ENCODE results near the gene GABRE. TPM values are rescaled to one million over a fixed set of nuclear protein-coding genes. Genes with fewer than 3 reads are reported as not detected.

GABRE gene, protein sequence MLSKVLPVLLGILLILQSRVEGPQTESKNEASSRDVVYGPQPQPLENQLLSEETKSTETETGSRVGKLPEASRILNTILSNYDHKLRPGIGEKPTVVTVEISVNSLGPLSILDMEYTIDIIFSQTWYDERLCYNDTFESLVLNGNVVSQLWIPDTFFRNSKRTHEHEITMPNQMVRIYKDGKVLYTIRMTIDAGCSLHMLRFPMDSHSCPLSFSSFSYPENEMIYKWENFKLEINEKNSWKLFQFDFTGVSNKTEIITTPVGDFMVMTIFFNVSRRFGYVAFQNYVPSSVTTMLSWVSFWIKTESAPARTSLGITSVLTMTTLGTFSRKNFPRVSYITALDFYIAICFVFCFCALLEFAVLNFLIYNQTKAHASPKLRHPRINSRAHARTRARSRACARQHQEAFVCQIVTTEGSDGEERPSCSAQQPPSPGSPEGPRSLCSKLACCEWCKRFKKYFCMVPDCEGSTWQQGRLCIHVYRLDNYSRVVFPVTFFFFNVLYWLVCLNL
- total RNA-seq, result not detected in 2 replicates

DNA sequence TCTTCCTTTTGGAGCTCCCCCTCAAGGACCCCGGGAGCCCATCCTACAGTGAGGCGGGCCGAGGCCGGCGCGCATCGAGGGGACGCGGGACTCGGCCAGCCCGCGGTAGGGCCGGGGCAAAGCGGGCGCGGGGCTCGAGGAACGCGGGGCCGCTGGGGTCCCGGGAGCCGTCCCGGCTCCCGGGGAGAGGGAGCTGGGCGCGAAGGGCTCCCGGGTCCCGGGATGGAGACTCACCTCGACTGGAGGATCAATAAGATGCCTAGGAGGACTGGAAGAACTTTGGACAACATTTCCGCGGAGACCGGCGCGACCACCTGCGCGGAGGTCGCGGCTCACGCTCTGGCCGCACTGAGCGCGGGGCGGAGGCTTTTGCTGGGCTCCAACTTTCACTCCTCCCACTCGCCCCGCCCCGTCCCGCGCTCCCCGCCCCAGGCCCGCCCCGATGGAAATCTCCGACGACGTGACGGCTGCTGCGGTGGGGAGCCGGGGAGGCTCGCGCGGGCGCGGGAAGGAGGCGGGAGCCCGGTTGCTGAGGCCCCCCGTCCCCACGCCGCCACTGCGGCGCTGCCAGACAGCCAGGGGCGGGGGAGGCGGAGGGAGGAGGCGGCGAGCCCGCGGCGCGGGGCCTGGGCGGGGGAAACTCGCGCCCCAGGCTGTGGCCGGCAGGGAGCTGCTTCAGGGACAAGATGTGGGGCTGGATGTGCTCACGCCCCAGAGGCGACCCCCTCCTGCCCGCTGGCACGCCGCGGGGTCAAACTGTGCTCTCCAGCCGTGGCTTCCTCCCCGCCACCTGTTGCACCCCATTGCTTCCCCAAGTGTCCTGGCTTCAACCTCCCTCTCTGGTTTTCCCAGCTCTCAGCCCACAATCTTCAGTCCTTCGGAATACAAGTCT lies at the start of gene GABRE:
GABRE (minus strand) TSS at position 341 of the 892 bp plus-strand sequence; CDS start at position 290, 51 bp downstream.
- Mint-ChIP-seq H3K27me3 (ENCODE audit: low read depth) (peaks cover 10% of the 10 kb centered on the region), H3K4me3 (ENCODE audit: low read depth) (no peak within 1 kb of the TSS), H3K27ac (no peak within 1 kb of the TSS), H3K4me1 (ENCODE audit: low read depth) (no peaks in the 10 kb centered on the region), H3K9me3 (no peaks in the 10 kb centered on the region), H3K36me3 (ENCODE audit: low read depth) (no peaks in the 10 kb centered on the region)
- intact Hi-C loops (cut with micrococcal nuclease), result no loop called here
- no peak for DNase-seq (ENCODE audit: low spot score)

DNA sequence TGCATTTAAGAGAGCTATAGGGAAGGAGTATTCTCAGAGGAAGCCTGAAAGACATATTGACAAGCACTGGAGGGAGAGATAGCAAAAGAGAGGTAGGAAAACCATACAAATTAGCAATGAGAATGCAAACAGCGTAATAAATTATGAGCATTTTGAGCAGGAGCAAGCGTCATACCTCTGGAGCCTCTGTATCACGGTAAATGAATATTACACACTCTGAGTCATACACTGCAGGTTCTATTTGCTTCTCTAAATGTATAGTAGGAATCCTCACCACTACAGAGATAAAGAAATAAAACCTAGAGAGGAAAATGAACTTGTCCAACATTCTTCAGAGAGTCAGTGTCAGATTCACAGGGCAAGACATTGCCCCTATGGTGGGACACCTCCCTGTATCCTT lies 46.4 kb upstream of the GABRE start:
- H3K27me3 Mint-ChIP-seq (ENCODE audit: low read depth), result no peaks in the 10 kb centered on the region
- no peaks in the 10 kb centered on the region for H3K9me3 Mint-ChIP-seq
- no peak for DNase-seq (ENCODE audit: low spot score)
- H3K4me1 Mint-ChIP-seq (ENCODE audit: low read depth), result no peaks in the 10 kb centered on the region
- no peaks in the 10 kb centered on the region for H3K36me3 Mint-ChIP-seq (ENCODE audit: low read depth)
- intact Hi-C loops (cut with micrococcal nuclease), result no loop called here
- H3K4me3 Mint-ChIP-seq (ENCODE audit: low read depth), result no peak overlapping the region
- H3K27ac Mint-ChIP-seq, result no peak overlapping the region

DNA sequence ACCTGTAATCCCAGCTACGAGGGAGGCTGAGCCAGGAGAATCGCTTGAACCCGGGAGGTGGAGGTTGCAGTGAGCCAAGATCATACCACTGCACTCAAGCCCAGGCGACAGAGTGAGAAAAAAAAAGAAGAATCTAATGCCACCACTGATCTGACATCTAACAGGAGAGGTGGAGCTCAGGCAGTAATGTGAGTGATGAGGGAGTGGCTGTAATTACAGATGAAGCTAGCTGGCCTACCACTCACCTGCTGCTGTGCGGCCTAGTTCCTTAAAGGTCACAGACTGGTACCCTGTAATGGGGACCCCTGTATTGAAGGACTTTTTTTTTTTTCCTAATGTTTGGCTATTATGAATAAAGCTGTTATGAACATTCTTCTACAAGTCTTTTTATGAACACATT lies 25.3 kb upstream of the GABRE start:
- Mint-ChIP-seq H3K27me3 (ENCODE audit: low read depth) (no peaks in the 10 kb centered on the region), H3K4me1 (ENCODE audit: low read depth) (no peaks in the 10 kb centered on the region), H3K36me3 (ENCODE audit: low read depth) (no peaks in the 10 kb centered on the region), H3K27ac (no peak overlapping the region), H3K4me3 (ENCODE audit: low read depth) (no peak overlapping the region), H3K9me3 (no peaks in the 10 kb centered on the region)
- no peak for DNase-seq (ENCODE audit: low spot score)
- intact Hi-C loops (cut with micrococcal nuclease), result no loop called here

DNA sequence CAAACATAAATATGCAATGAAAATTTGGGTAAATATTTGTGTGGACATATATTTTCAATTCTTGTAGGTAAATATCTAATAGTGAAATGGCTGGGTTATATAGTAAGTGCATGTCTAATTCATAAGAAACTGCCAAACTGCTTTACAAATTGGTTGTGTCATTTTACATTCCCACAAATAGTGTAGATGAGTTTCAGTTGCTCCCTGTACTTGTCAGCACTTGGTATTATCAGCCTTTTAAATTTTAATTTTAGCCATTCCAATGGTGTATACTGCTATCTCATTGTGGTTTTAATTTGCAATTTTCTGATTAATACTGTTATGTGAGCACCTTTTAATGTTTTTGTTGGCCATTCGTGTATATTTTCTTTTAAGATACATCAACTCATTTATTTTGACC lies 23.1 kb upstream of the GABRE start:
- no peak overlapping the region for H3K27ac Mint-ChIP-seq
- H3K4me3 Mint-ChIP-seq (ENCODE audit: low read depth), result no peak overlapping the region
- H3K4me1 Mint-ChIP-seq (ENCODE audit: low read depth), result no peaks in the 10 kb centered on the region
- intact Hi-C loops (cut with micrococcal nuclease), result no loop called here
- no peaks in the 10 kb centered on the region for H3K9me3 Mint-ChIP-seq
- no peaks in the 10 kb centered on the region for H3K36me3 Mint-ChIP-seq (ENCODE audit: low read depth)
- H3K27me3 Mint-ChIP-seq (ENCODE audit: low read depth), result no peaks in the 10 kb centered on the region
- DNase-seq (ENCODE audit: low spot score), result no peak

DNA sequence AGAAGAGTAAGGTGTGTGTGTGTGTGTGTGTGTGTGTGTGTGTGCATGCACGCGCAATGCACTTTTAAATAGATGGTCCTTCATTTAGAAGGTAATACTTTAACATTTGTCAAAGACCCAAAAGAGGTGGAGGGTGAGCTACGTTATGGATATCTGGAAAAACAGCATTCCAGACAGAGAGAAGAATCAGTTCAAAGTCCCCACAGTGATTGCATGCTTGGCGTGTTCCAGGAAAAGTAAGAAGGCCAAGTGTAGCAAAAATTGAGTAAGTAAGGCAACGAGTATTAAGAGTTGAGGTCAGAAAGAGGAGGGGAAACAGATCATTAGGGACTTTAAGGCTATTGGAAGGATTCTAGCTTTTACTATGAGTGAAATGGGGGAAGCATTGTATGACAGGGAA lies 21.9 kb upstream of the GABRE start:
- no peaks in the 10 kb centered on the region for H3K4me1 Mint-ChIP-seq (ENCODE audit: low read depth)
- DNase-seq (ENCODE audit: low spot score), result no peak
- H3K9me3 Mint-ChIP-seq, result no peaks in the 10 kb centered on the region
- intact Hi-C loops (cut with micrococcal nuclease), result no loop called here
- H3K4me3 Mint-ChIP-seq (ENCODE audit: low read depth), result no peak overlapping the region
- H3K27me3 Mint-ChIP-seq (ENCODE audit: low read depth), result no peaks in the 10 kb centered on the region
- no peak overlapping the region for H3K27ac Mint-ChIP-seq
- H3K36me3 Mint-ChIP-seq (ENCODE audit: low read depth), result no peaks in the 10 kb centered on the region

DNA sequence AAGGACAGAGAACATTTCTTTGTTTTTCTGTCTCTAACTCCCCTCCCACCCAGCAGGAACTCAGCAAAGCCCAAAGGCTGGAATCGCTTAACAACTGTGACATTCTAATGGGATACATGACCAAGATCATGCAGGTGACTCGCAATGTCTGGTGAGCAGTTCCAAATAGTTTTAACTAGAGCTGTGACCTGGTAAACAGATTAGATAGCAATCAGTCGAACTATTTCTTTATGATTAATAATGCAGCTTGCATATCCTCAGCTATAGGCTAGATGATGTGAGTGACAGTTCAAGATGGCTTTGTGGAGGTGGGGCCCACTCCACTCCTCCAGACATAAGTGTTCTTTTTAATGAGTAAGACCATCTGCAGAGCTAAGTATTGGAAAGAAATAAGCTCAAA lies 20.0 kb upstream of the GABRE start:
- H3K27me3 Mint-ChIP-seq (ENCODE audit: low read depth), result no peaks in the 10 kb centered on the region
- no peak overlapping the region for H3K27ac Mint-ChIP-seq
- no peaks in the 10 kb centered on the region for H3K9me3 Mint-ChIP-seq
- H3K4me3 Mint-ChIP-seq (ENCODE audit: low read depth), result no peak overlapping the region
- intact Hi-C loops (cut with micrococcal nuclease), result no loop called here
- DNase-seq (ENCODE audit: low spot score), result no peak
- H3K36me3 Mint-ChIP-seq (ENCODE audit: low read depth), result no peaks in the 10 kb centered on the region
- H3K4me1 Mint-ChIP-seq (ENCODE audit: low read depth), result no peaks in the 10 kb centered on the region

DNA sequence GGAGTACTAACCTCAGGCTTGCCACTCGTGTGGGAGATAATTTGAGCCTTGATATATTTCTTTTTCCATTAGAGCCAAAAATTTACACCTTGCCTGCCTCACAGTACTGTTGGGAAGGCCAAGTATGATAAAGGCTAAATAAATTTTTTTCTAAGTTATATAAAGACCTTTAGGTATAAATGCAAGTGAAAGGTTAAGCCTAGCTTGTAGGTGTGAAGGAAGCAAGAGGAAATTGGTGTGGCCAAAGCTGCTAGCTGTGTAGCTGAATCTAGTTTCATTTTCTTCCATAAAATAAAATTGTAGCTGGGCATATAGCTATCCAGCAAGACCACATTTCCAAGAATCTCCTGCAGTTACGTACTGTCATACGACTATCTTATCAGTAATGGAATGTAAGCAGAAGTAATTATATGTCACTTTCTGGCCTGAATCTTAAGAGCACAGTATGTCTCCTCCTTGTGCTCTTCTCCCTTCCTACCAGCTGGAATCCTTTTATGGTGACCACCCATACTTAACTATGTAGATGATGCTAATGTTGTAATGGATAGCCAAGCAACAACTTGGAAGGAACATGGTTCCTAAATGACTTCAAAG lies 14.3 kb upstream of the GABRE start:
- no peaks in the 10 kb centered on the region for H3K36me3 Mint-ChIP-seq (ENCODE audit: low read depth)
- H3K27me3 Mint-ChIP-seq (ENCODE audit: low read depth), result no peaks in the 10 kb centered on the region
- DNase-seq (ENCODE audit: low spot score), result no peak
- no peak overlapping the region for H3K4me3 Mint-ChIP-seq (ENCODE audit: low read depth)
- intact Hi-C loops (cut with micrococcal nuclease), result no loop called here
- H3K4me1 Mint-ChIP-seq (ENCODE audit: low read depth), result no peaks in the 10 kb centered on the region
- no peak overlapping the region for H3K27ac Mint-ChIP-seq
- H3K9me3 Mint-ChIP-seq, result no peaks in the 10 kb centered on the region

DNA sequence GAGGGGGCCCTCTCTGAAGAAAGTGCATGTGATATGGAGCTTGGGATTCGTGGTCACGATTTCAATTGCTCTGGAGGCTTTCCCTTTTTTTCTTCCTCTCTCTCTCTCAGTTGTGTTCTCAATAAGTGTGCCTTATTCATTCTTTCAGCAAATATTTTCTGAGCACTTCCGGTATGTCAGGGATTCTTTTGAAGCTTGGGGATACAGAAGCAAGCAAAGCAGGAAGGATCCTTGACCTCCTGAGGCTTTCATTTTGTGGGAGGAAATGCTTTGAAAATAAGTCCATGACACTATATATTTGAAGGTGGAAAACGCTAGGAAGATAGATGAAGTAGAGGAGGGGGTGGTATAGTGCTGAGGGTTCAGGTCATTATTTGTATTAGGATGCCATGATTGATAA lies 12.6 kb upstream of the GABRE start:
- Mint-ChIP-seq H3K4me1 (ENCODE audit: low read depth) (no peaks in the 10 kb centered on the region), H3K27ac (no peak overlapping the region), H3K27me3 (ENCODE audit: low read depth) (no peaks in the 10 kb centered on the region), H3K4me3 (ENCODE audit: low read depth) (no peak overlapping the region), H3K9me3 (no peaks in the 10 kb centered on the region), H3K36me3 (ENCODE audit: low read depth) (no peaks in the 10 kb centered on the region)
- intact Hi-C loops (cut with micrococcal nuclease), result no loop called here
- DNase-seq (ENCODE audit: low spot score), result no peak

DNA sequence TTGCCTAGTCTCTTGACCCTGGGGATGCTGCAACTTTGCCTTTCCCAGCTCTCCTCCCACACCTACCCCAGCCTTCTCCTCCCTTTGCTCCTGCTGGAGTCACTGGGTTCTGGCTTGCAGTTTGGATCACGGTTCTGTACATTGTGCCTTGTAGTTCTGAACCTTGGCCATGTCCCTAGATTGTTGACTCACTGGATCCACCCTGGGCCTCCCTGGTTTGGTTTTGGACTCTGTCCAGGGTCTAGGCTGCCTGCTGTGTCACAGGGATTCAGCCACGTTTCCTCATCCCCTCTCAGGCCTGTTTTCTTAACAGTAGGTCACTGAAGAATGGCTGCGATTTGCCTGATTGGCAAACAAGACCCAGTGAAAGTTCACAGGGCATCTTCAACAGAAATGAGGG lies 11.5 kb upstream of the GABRE start:
- no peaks in the 10 kb centered on the region for H3K9me3 Mint-ChIP-seq
- H3K27me3 Mint-ChIP-seq (ENCODE audit: low read depth), result no peaks in the 10 kb centered on the region
- DNase-seq (ENCODE audit: low spot score), result no peak
- no peak overlapping the region for H3K27ac Mint-ChIP-seq
- no peak overlapping the region for H3K4me3 Mint-ChIP-seq (ENCODE audit: low read depth)
- intact Hi-C loops (cut with micrococcal nuclease), result no loop called here
- H3K36me3 Mint-ChIP-seq (ENCODE audit: low read depth), result no peaks in the 10 kb centered on the region
- no peaks in the 10 kb centered on the region for H3K4me1 Mint-ChIP-seq (ENCODE audit: low read depth)

DNA sequence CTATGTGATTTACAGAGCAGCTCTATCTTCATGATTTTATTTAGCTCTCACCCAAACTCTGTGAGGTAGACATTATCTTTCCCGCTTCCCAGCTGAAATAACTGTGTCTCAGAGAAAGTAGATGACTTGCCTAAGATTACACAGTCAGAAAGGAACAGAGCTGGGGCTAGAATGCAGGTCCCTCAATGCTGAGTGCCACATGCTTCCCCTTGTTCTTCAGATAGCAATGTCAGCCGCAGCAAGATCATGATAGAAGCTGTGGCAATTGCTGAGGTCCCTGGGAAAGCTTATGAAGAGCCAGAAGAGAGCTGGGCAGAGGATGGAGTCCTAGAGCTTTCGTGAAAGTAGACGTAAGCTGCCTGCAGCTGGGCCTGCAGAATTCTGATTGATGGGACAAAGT lies 11.1 kb upstream of the GABRE start:
- H3K27ac Mint-ChIP-seq, result no peak overlapping the region
- no peaks in the 10 kb centered on the region for H3K9me3 Mint-ChIP-seq
- H3K4me3 Mint-ChIP-seq (ENCODE audit: low read depth), result no peak overlapping the region
- H3K36me3 Mint-ChIP-seq (ENCODE audit: low read depth), result no peaks in the 10 kb centered on the region
- H3K4me1 Mint-ChIP-seq (ENCODE audit: low read depth), result no peaks in the 10 kb centered on the region
- intact Hi-C loops (cut with micrococcal nuclease), result no loop called here
- DNase-seq (ENCODE audit: low spot score), result no peak
- H3K27me3 Mint-ChIP-seq (ENCODE audit: low read depth), result no peaks in the 10 kb centered on the region

DNA sequence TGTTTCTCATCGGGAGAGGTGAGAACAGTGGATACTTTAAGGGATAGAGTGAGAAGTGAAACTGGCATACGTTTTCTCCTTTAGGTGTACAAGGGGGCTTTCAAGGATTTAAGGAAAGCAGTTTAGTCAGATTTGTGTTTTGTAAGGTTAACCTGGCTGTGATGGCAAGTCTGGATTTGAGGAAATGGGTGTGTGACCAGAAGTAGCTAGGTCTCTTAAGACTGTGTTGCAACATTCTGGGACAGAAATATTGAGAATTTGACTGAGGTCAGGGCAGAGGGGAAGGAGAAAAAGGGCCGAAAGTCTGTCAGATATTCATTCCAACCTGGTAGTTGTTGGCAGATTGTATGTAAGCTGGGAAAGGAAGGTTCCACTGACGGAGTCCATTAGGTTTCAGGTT lies 10.4 kb upstream of the GABRE start:
- H3K4me3 Mint-ChIP-seq (ENCODE audit: low read depth), result no peak overlapping the region
- no peaks in the 10 kb centered on the region for H3K9me3 Mint-ChIP-seq
- DNase-seq (ENCODE audit: low spot score), result no peak
- no peaks in the 10 kb centered on the region for H3K27me3 Mint-ChIP-seq (ENCODE audit: low read depth)
- no peaks in the 10 kb centered on the region for H3K4me1 Mint-ChIP-seq (ENCODE audit: low read depth)
- H3K36me3 Mint-ChIP-seq (ENCODE audit: low read depth), result no peaks in the 10 kb centered on the region
- intact Hi-C loops (cut with micrococcal nuclease), result no loop called here
- no peak overlapping the region for H3K27ac Mint-ChIP-seq

DNA sequence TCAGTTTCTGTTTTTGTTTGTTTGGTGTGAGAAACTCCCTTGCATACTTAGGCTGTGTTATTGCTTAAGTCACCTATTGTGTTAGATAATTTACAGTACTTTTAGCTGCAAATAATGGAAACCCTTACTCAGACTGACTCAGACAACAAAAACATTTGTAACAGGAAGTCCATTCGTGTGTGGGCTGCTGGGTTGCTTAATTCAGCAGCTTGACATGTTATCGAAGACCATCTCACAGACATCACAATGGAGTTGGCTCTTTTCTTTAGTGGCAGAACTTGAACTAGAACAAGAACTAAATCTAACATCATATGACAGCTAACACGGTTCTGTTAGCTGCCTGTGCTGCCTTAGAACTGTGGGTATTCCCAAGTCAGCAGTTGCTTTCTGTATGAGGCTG lies 9.9 kb upstream of the GABRE start:
- DNase-seq (ENCODE audit: low spot score), result no peak
- no peaks in the 10 kb centered on the region for H3K36me3 Mint-ChIP-seq (ENCODE audit: low read depth)
- H3K9me3 Mint-ChIP-seq, result no peaks in the 10 kb centered on the region
- no peaks in the 10 kb centered on the region for H3K4me1 Mint-ChIP-seq (ENCODE audit: low read depth)
- H3K4me3 Mint-ChIP-seq (ENCODE audit: low read depth), result no peak overlapping the region
- no peak overlapping the region for H3K27ac Mint-ChIP-seq
- no peaks in the 10 kb centered on the region for H3K27me3 Mint-ChIP-seq (ENCODE audit: low read depth)
- intact Hi-C loops (cut with micrococcal nuclease), result no loop called here

DNA sequence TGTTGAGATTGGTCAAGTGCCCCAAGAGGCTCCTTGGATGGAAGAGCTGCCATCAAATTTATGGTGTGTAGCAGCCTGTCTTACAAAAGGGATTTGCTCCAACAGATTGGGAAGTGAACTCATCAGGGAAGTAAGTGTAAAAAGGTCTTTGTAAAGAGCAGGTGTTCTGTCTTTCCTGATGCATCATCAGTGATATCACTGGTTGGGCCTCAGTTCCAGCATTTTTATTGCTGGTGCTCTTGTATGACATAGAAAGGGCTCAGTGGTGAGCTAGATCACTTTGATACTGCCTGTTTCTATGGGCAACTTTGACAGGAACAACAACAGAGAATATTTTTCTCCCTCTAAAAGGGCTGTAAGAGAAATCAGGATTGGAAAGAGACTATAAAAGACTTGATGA lies 8.7 kb upstream of the GABRE start:
- Mint-ChIP-seq H3K4me3 (ENCODE audit: low read depth) (no peak overlapping the region), H3K27ac (no peak overlapping the region), H3K4me1 (ENCODE audit: low read depth) (no peaks in the 10 kb centered on the region), H3K36me3 (ENCODE audit: low read depth) (no peaks in the 10 kb centered on the region), H3K27me3 (ENCODE audit: low read depth) (no peaks in the 10 kb centered on the region), H3K9me3 (no peaks in the 10 kb centered on the region)
- intact Hi-C loops (cut with micrococcal nuclease), result no loop called here
- DNase-seq (ENCODE audit: low spot score), result no peak
